Mammary epithelial cell (primary cell): Measurements from ENCODE around the gene ELAC2.

Experiments
- EZH2 ChIP-seq: IDR thresholded peaks from 2 replicates; pipeline ENCODE4 v1.6.1; 2012; ENCODE audit warnings: low read length, inconsistent platforms, borderline replicate concordance
- TF ChIP-seq, protein P1 (sequence below), 2 donors: IDR thresholded peaks in 1 of 2; conservative IDR thresholded peaks in 1 of 2; 2 replicates each; pipeline ENCODE4 v1.5.1; 2011 to 2012; ENCODE audit warnings: inconsistent platforms in 2 of 2, low read length in 2 of 2, mild to moderate bottlenecking in 2 of 2, control low read depth in 1 of 2, low read depth in 1 of 2; ENCODE audit not compliant: insufficient read depth in 1 of 2; ENCODE audit errors: extremely low read depth in 1 of 2

DNA sequence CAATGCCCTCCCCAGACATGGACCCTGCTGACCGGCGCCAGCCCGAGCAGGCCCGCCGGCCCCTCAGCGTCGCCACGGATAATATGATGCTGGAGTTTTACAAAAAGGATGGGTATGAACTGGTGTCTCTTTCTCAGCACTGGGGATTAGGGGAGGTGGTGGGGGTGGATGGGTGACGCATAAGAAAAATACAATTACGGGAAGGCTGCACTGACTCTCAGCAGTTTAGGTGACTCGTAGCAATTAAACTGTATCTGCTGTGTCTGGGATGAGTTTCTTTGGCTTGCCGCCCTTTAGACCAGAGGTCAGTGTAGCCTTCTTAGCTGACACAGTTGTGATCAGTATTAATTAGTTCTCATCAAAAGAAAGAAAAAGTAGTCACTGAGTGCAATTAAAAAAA, 59.0 kb downstream of the ELAC2 start:
- TF ChIP-seq, protein P1, sequence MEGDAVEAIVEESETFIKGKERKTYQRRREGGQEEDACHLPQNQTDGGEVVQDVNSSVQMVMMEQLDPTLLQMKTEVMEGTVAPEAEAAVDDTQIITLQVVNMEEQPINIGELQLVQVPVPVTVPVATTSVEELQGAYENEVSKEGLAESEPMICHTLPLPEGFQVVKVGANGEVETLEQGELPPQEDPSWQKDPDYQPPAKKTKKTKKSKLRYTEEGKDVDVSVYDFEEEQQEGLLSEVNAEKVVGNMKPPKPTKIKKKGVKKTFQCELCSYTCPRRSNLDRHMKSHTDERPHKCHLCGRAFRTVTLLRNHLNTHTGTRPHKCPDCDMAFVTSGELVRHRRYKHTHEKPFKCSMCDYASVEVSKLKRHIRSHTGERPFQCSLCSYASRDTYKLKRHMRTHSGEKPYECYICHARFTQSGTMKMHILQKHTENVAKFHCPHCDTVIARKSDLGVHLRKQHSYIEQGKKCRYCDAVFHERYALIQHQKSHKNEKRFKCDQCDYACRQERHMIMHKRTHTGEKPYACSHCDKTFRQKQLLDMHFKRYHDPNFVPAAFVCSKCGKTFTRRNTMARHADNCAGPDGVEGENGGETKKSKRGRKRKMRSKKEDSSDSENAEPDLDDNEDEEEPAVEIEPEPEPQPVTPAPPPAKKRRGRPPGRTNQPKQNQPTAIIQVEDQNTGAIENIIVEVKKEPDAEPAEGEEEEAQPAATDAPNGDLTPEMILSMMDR (conservative IDR thresholded peaks at IDR 0.05 in 1 of 2, IDR thresholded peaks at IDR 0.05 in 1 of 2; ENCODE audit: extremely low read depth in 1 of 2, insufficient read depth in 1 of 2, low read depth in 1 of 2, low read length in 2 of 2) = no peak
- TF ChIP-seq EZH2 = no peak
